Caco-2 (cell line): ENCODE results near the gene GOLPH3. TPM values are rescaled to one million over a fixed set of nuclear protein-coding genes. Genes with fewer than 3 reads are reported as not detected.

Source experiments
- BruUV-seq: library from RNA; stranded (reverse); fragments of 400-500 nt; replicated peaks from 2 replicates; lab custom pipeline; 2021; lab: Mats Ljungman, UMichigan
- CTCF ChIA-PET: fragments of 300-600 bp; sonication (Branson Sonifier 250); formaldehyde crosslinking; loops from one replicate; lab custom pipeline; 2022; ENCODE audit warnings: antibody characterized with exemption; lab: Charles Lee
- POLR2A ChIA-PET: fragments of 300-600 bp; sonication (Branson Sonifier 250); formaldehyde crosslinking; loops from one replicate; lab custom pipeline; 2022; ENCODE audit warnings: antibody characterized with exemption; lab: Charles Lee
- DNase-seq, 2 experiments: peaks; one replicate each; pipeline versions ENCODE4 v3.0.0 to v3.0.0-alpha.2; 2020 to 2022
- H3K27me3 ChIP-seq: replicated peaks from 2 replicates; pipeline ENCODE4 v1.6.0; 2011; ENCODE audit warnings: low read length; ENCODE audit not compliant: control insufficient read depth, insufficient read depth
- H3K36me3 ChIP-seq: 2 replicates; pipeline ENCODE4 v1.5.1; 2011; ENCODE audit warnings: low read length; ENCODE audit not compliant: control insufficient read depth, insufficient read depth
- H3K4me1 ChIP-seq: fragments of 250-450 bp; sonication (Bioruptor Pico); 2 replicates; pipeline ENCODE4 v1.5.1; 2020; ENCODE audit warnings: mild to moderate bottlenecking
- H3K4me3 ChIP-seq: 2 replicates; pipeline ENCODE4 v1.5.1; 2011; ENCODE audit warnings: low read depth, mild to moderate bottlenecking, control low read depth, low read length
- H3K9me3 ChIP-seq: fragments of 250-450 bp; sonication (Bioruptor Pico); 2 replicates; pipeline ENCODE4 v1.5.1; 2020; ENCODE audit warnings: mild to moderate bottlenecking, moderate library complexity
- H3K27ac Mint-ChIP-seq: one replicate; pipeline ENCODE4 v1.8.0; 2022; ENCODE audit warnings: mixed read lengths; ENCODE audit not compliant: unreplicated experiment
- H3K27me3 Mint-ChIP-seq: one replicate; pipeline ENCODE4 v1.8.0; 2022; ENCODE audit warnings: mixed read lengths; ENCODE audit not compliant: insufficient read depth, unreplicated experiment
- H3K36me3 Mint-ChIP-seq: one replicate; pipeline ENCODE4 v1.8.0; 2022; ENCODE audit warnings: mild to moderate bottlenecking, mixed read lengths; ENCODE audit not compliant: insufficient read depth, unreplicated experiment
- H3K4me1 Mint-ChIP-seq: one replicate; pipeline ENCODE4 v1.8.0; 2022; ENCODE audit warnings: low read depth, mixed read lengths; ENCODE audit not compliant: unreplicated experiment
- H3K4me3 Mint-ChIP-seq: one replicate; pipeline ENCODE4 v1.8.0; 2022; ENCODE audit warnings: mild to moderate bottlenecking, moderate library complexity, mixed read lengths; ENCODE audit not compliant: unreplicated experiment
- H3K9me3 Mint-ChIP-seq: one replicate; pipeline ENCODE4 v1.8.0; 2022; ENCODE audit warnings: mixed read lengths; ENCODE audit not compliant: unreplicated experiment
- intact Hi-C: fragments of 100-400 bp; cut with micrococcal nuclease; formaldehyde crosslinking; loops from one replicate; pipeline ENCODE4 v1.10.0; 2022; ENCODE audit not compliant: unreplicated experiment
- total RNA-seq: library from RNA; stranded (reverse); gene quantifications from 2 replicates; pipeline ENCODE4 v1.2.3, GENCODE V29; 2022
- TF ChIP-seq, protein P1 (sequence below), 2 experiments: fragments of 200-600 bp in 1 of 2; IDR thresholded peaks; 1 replicate in 1 of 2; 2 replicates in 1 of 2; pipeline versions ENCODE4 v1.5.1 to v1.8.0; 2011 to 2022; ENCODE audit warnings: antibody characterized with exemption in 1 of 2, control low read depth in 1 of 2, inconsistent platforms in 1 of 2, low read depth in 1 of 2, low read length in 1 of 2, mild to moderate bottlenecking in 1 of 2, moderate library complexity in 1 of 2; ENCODE audit not compliant: insufficient read depth in 1 of 2, severe bottlenecking in 1 of 2, unreplicated experiment in 1 of 2

Gene GOLPH3
- total RNA-seq, 1 experiment from 2014 or later = 122 TPM

DNA sequence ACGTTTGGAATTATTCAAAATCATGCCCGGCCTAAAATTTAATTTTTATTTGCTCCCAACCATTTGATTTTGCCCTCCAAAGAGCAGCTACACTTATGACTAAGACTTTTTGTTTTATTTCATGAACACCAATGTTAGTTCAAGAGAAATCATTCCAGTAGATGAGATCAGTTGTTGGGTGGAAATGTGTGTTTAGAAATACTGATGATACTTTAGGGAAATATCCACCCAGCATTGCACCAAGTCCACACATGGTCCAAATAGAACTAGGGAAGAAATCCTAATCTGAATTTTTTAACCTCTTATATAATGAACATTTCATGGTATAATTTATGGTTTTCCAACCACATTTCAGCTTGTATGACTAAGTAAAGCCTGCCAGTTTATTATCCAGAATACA lies 28.3 kb upstream of the GOLPH3 start:
- Histone ChIP-seq H3K4me1 (peaks cover 14% of the 10 kb centered on the region), H3K4me3 (no peak overlapping the region), H3K9me3 (no peaks in the 10 kb centered on the region), H3K36me3 (no peaks in the 10 kb centered on the region), H3K27me3 (no peaks in the 10 kb centered on the region)
- ChIA-PET CTCF (no interaction called here), POLR2A (no interaction called here)
- Mint-ChIP-seq H3K9me3 (no peaks in the 10 kb centered on the region), H3K27ac (no peak overlapping the region), H3K4me1 (peaks cover 13% of the 10 kb centered on the region), H3K36me3 (no peaks in the 10 kb centered on the region), H3K4me3 (no peak overlapping the region), H3K27me3 (no peaks in the 10 kb centered on the region)
- no peak for DNase-seq
- no TSS peak for BruUV-seq
- TF ChIP-seq, protein P1, sequence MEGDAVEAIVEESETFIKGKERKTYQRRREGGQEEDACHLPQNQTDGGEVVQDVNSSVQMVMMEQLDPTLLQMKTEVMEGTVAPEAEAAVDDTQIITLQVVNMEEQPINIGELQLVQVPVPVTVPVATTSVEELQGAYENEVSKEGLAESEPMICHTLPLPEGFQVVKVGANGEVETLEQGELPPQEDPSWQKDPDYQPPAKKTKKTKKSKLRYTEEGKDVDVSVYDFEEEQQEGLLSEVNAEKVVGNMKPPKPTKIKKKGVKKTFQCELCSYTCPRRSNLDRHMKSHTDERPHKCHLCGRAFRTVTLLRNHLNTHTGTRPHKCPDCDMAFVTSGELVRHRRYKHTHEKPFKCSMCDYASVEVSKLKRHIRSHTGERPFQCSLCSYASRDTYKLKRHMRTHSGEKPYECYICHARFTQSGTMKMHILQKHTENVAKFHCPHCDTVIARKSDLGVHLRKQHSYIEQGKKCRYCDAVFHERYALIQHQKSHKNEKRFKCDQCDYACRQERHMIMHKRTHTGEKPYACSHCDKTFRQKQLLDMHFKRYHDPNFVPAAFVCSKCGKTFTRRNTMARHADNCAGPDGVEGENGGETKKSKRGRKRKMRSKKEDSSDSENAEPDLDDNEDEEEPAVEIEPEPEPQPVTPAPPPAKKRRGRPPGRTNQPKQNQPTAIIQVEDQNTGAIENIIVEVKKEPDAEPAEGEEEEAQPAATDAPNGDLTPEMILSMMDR (IDR thresholded peaks at IDR 0.05; ENCODE audit: insufficient read depth in 1 of 2, low read depth in 1 of 2, low read length in 1 of 2, severe bottlenecking in 1 of 2, unreplicated experiment in 1 of 2) = no peak
- intact Hi-C loops = no loop called here

DNA sequence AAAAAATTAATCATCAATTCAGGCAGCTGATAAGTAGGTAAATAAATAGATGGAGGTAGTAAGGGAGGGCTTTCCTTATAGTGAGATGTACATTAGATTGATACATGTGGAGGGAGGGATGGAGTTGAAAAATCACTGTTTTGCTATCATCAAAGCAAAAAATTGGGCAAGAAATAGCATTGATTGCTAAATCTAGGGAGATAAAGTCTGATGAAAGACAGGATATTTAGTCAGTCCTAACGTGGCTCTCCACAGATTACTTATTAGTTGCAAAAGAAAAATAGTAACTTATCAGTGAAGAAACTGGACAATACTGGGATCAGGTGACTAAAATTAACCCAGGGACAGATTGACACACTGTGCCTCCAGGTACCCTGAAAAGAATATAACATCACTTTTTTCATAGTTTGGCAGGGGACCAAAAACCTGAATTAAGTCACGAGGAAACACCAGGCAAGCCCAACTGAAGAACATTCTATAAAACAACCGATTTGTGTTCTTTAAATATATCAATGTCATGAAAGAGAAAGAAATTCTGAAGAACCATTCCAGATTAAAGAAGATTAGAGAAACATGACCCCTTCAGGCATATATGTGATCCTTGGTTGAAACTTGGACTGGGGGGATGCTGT lies 27.1 kb upstream of the GOLPH3 start:
- H3K4me3 ChIP-seq = no peak overlapping the region
- DNase-seq = no peak
- H3K4me3 Mint-ChIP-seq = no peak overlapping the region
- no peaks in the 10 kb centered on the region for H3K9me3 ChIP-seq
- peaks cover 14% of the 10 kb centered on the region for H3K4me1 ChIP-seq
- no peaks in the 10 kb centered on the region for H3K36me3 ChIP-seq
- no peaks in the 10 kb centered on the region for H3K27me3 Mint-ChIP-seq
- peaks cover 13% of the 10 kb centered on the region for H3K4me1 Mint-ChIP-seq
- TF ChIP-seq, protein P1 (IDR thresholded peaks at IDR 0.05; ENCODE audit: insufficient read depth in 1 of 2, low read depth in 1 of 2, low read length in 1 of 2, severe bottlenecking in 1 of 2, unreplicated experiment in 1 of 2) = no peak
- no peaks in the 10 kb centered on the region for H3K9me3 Mint-ChIP-seq
- no peak overlapping the region for H3K27ac Mint-ChIP-seq
- no peaks in the 10 kb centered on the region for H3K36me3 Mint-ChIP-seq
- ChIA-PET POLR2A (no interaction called here), CTCF (no interaction called here)
- intact Hi-C loops = no loop called here
- BruUV-seq = no TSS peak
- no peaks in the 10 kb centered on the region for H3K27me3 ChIP-seq

GRCh38 chr5:32197032-32197431 lies 22.9 kb upstream of the GOLPH3 start:
- no peak overlapping the region for H3K4me3 Mint-ChIP-seq
- no peak overlapping the region for H3K4me3 ChIP-seq
- H3K4me1 Mint-ChIP-seq = no peaks in the 10 kb centered on the region
- intact Hi-C loops = no loop called here
- H3K27me3 Mint-ChIP-seq = no peaks in the 10 kb centered on the region
- H3K9me3 Mint-ChIP-seq = no peaks in the 10 kb centered on the region
- TF ChIP-seq, protein P1 (IDR thresholded peaks at IDR 0.05; ENCODE audit: insufficient read depth in 1 of 2, low read depth in 1 of 2, low read length in 1 of 2, severe bottlenecking in 1 of 2, unreplicated experiment in 1 of 2) = no peak
- ChIA-PET POLR2A (no interaction called here), CTCF (no interaction called here)
- no peak overlapping the region for H3K27ac Mint-ChIP-seq
- no peaks in the 10 kb centered on the region for H3K36me3 ChIP-seq
- H3K4me1 ChIP-seq = peaks cover 10% of the 10 kb centered on the region; the same call in 1 of the 2 replicates
- no peak for DNase-seq
- BruUV-seq = no TSS peak
- no peaks in the 10 kb centered on the region for H3K36me3 Mint-ChIP-seq
- no peaks in the 10 kb centered on the region for H3K27me3 ChIP-seq
- H3K9me3 ChIP-seq = no peaks in the 10 kb centered on the region
